ENCODE results near the gene SEMA4D. TPM values are rescaled to one million over a fixed set of nuclear protein-coding genes. Genes with fewer than 3 reads are reported as not detected.

SEMA4D gene
- polyA plus RNA-seq, 1 experiment, result 0.50 TPM

GRCh38 chr9:89486681-89487080 is 11.2 kb downstream of the SEMA4D start:
- ChIA-PET POLR2A (no interaction called here), CTCF (interaction anchor here (1.0 kb wide), 1 partner anchor 12 kb away, joined by 3 read pairs; no protein-coding TSS in a partner anchor)
- TF ChIP-seq CTCF (IDR thresholded peaks at IDR 0.05; ENCODE audit: insufficient read depth, low read depth, low read length), result no peak
- H3K36me3 ChIP-seq (ENCODE audit: control insufficient read depth, insufficient read depth, low read length), result no peaks in the 10 kb centered on the region
- H3K27me3 ChIP-seq (ENCODE audit: control insufficient read depth, insufficient read depth, low read length), result no peaks in the 10 kb centered on the region; the same call in 1 of the 2 replicates
- no peak overlapping the region for H3K4me3 ChIP-seq (ENCODE audit: low read depth, low read length)
- DNase-seq (ENCODE audit: low read depth), result no peak

GRCh38 chr9:89484475-89485404 is 13.2 kb downstream of the SEMA4D start:
- POLR2A ChIA-PET, result no interaction called here
- CTCF ChIA-PET, result no interaction called here
- H3K36me3 ChIP-seq (ENCODE audit: control insufficient read depth, insufficient read depth, low read length), result no peaks in the 10 kb centered on the region
- H3K4me3 ChIP-seq (ENCODE audit: low read depth, low read length), result no peak overlapping the region
- TF ChIP-seq CTCF (IDR thresholded peaks at IDR 0.05; ENCODE audit: insufficient read depth, low read depth, low read length), result no peak
- DNase-seq (ENCODE audit: low read depth), result no peak
- no peaks in the 10 kb centered on the region; the same call in 1 of the 2 replicates for H3K27me3 ChIP-seq (ENCODE audit: control insufficient read depth, insufficient read depth, low read length)

- no peak for TF ChIP-seq CTCF (IDR thresholded peaks at IDR 0.05; ENCODE audit: insufficient read depth, low read depth, low read length)
- Histone ChIP-seq H3K27me3 (ENCODE audit: control insufficient read depth, insufficient read depth, low read length) (no peaks in the 10 kb centered on the region; the same call in 1 of the 2 replicates), H3K4me3 (ENCODE audit: low read depth, low read length) (no peak overlapping the region), H3K36me3 (ENCODE audit: control insufficient read depth, insufficient read depth, low read length) (no peaks in the 10 kb centered on the region)
- POLR2A ChIA-PET, result no interaction called here
- DNase-seq (ENCODE audit: low read depth), result no peak
- CTCF ChIA-PET, result interaction anchor here (0.5 kb wide), 1 partner anchor 165 kb away, joined by 3 read pairs; the partner anchor contains the start of gene SECISBP2
Measured at GRCh38 chr9:89483592-89484474, 14.1 kb downstream of the SEMA4D start.

GRCh38 chr9:89482901-89483361 is 15.0 kb downstream of the SEMA4D start:
- H3K27me3 ChIP-seq (ENCODE audit: control insufficient read depth, insufficient read depth, low read length), result no peaks in the 10 kb centered on the region; the same call in 1 of the 2 replicates
- TF ChIP-seq CTCF (IDR thresholded peaks at IDR 0.05; ENCODE audit: insufficient read depth, low read depth, low read length), result no peak
- H3K36me3 ChIP-seq (ENCODE audit: control insufficient read depth, insufficient read depth, low read length), result no peaks in the 10 kb centered on the region
- ChIA-PET POLR2A (no interaction called here), CTCF (interaction anchor here (0.5 kb wide), 1 partner anchor 164 kb away, joined by 3 read pairs; the partner anchor contains the start of gene SECISBP2)
- DNase-seq (ENCODE audit: low read depth), result no peak
- H3K4me3 ChIP-seq (ENCODE audit: low read depth, low read length), result no peak overlapping the region

Measured in BJ (cell line).